ENCODE data around the gene GKN2.

GRCh38 chr2:68942827-68943226 is 9.9 kb downstream of the GKN2 start:
- TF ChIP-seq CTCF (IDR thresholded peaks at IDR 0.05) (no peak), POLR2A (IDR thresholded peaks at IDR 0.05) (no peak)

Data from tibial nerve (tissue), 3 donors.